Liver (tissue), 9 donors: ENCODE measurements around the gene MACROH2A1. TPM values are rescaled to one million over a fixed set of nuclear protein-coding genes. Genes with fewer than 3 reads are reported as not detected.

Experiments used
- DNase-seq: peaks from one replicate; pipeline ENCODE4 v3.0.0-alpha.2; 2017; ENCODE audit warnings: low spot score
- H3K27ac ChIP-seq, 2 donors: one replicate each; pipeline ENCODE4 v1.7.0; 2013; ENCODE audit warnings: inconsistent platforms in 2 of 2, low read length in 2 of 2, control low read depth in 1 of 2, low read depth in 1 of 2, mild to moderate bottlenecking in 1 of 2
- H3K27me3 ChIP-seq, 4 donors: one replicate each; pipeline versions ENCODE4 v1.6.1 to v1.7.0; 2013; ENCODE audit warnings: low read length in 3 of 4, inconsistent platforms in 1 of 4, mild to moderate bottlenecking in 1 of 4, moderate library complexity in 1 of 4; ENCODE audit not compliant: control insufficient read depth in 4 of 4, insufficient read depth in 4 of 4
- H3K36me3 ChIP-seq, 4 donors: one replicate each; pipeline versions ENCODE4 v1.6.1 to v1.7.0; 2013; ENCODE audit warnings: low read length in 3 of 4, mild to moderate bottlenecking in 3 of 4, low read depth in 1 of 4, moderate library complexity in 1 of 4; ENCODE audit not compliant: control insufficient read depth in 4 of 4, insufficient read depth in 3 of 4
- H3K4me1 ChIP-seq, 4 donors: one replicate each; pipeline versions ENCODE4 v1.6.1 to v1.7.0; 2013; ENCODE audit warnings: low read length in 3 of 4, mild to moderate bottlenecking in 3 of 4, moderate library complexity in 1 of 4; ENCODE audit not compliant: control insufficient read depth in 4 of 4, insufficient read depth in 4 of 4
- H3K4me3 ChIP-seq, 3 donors: one replicate each; pipeline versions ENCODE4 v1.6.1 to v1.7.0; 2013; ENCODE audit warnings: low read length in 3 of 3, control low read depth in 1 of 3, low read depth in 1 of 3, mild to moderate bottlenecking in 1 of 3
- H3K9ac ChIP-seq, 2 donors: one replicate each; pipeline ENCODE4 v1.7.0; 2013; ENCODE audit warnings: low read length in 2 of 2, mild to moderate bottlenecking in 2 of 2, moderate library complexity in 2 of 2, control low read depth in 1 of 2, low read depth in 1 of 2
- H3K9me3 ChIP-seq, 4 donors: one replicate each; pipeline versions ENCODE4 v1.6.1 to v1.7.0; 2013; ENCODE audit warnings: low read length in 3 of 4; ENCODE audit not compliant: control insufficient read depth in 4 of 4
- ATF3 ChIP-seq: IDR thresholded peaks from 2 replicates; pipeline ENCODE4 v1.6.1; 2016; ENCODE audit warnings: antibody characterized with exemption
- CTCF ChIP-seq: fragments of 150-350 bp; IDR thresholded peaks from 2 replicates; pipeline ENCODE4 v1.5.1; 2017; ENCODE audit warnings: improper control_type of control experiment, low read depth, low read length; ENCODE audit not compliant: missing input control
- EGR1 ChIP-seq, 2 donors: IDR thresholded peaks; 2 replicates each; pipeline ENCODE4 v1.6.1; 2016 to 2018; ENCODE audit warnings: antibody characterized with exemption in 2 of 2, low read depth in 2 of 2
- FOXA1 ChIP-seq: IDR thresholded peaks from 2 replicates; pipeline ENCODE4 v1.6.1; 2016; ENCODE audit warnings: antibody characterized with exemption
- FOXA2 ChIP-seq: IDR thresholded peaks from 2 replicates; pipeline ENCODE4 v1.6.1; 2016; ENCODE audit warnings: antibody characterized with exemption
- GABPA ChIP-seq, 2 donors: IDR thresholded peaks in 1 of 2; conservative IDR thresholded peaks in 1 of 2; 2 replicates each; pipeline ENCODE4 v1.6.1; 2016; ENCODE audit warnings: antibody characterized with exemption in 2 of 2, mild to moderate bottlenecking in 1 of 2, moderate library complexity in 1 of 2
- HNF4A ChIP-seq, 2 donors: conservative IDR thresholded peaks; 2 replicates each; pipeline ENCODE4 v1.6.1; 2016; ENCODE audit warnings: antibody characterized with exemption in 2 of 2, mild to moderate bottlenecking in 2 of 2
- HNF4G ChIP-seq: IDR thresholded peaks from 2 replicates; pipeline ENCODE4 v1.6.1; 2016; ENCODE audit warnings: antibody characterized with exemption
- JUND ChIP-seq, 2 donors: IDR thresholded peaks; 2 replicates each; pipeline ENCODE4 v1.6.1; 2016; ENCODE audit warnings: antibody characterized with exemption in 2 of 2
- MAX ChIP-seq: IDR thresholded peaks from 2 replicates; pipeline ENCODE4 v1.6.1; 2016; ENCODE audit warnings: antibody characterized with exemption
- NR2F2 ChIP-seq: IDR thresholded peaks from 2 replicates; pipeline ENCODE4 v1.6.1; 2016; ENCODE audit warnings: antibody characterized with exemption
- RAD21 ChIP-seq, 2 donors: IDR thresholded peaks; 2 replicates each; pipeline ENCODE4 v1.6.1; 2016; ENCODE audit warnings: antibody characterized with exemption in 2 of 2, mild to moderate bottlenecking in 2 of 2
- REST ChIP-seq: IDR thresholded peaks from 2 replicates; pipeline ENCODE4 v1.6.1; 2016; ENCODE audit warnings: antibody characterized with exemption, mild to moderate bottlenecking
- RXRA ChIP-seq, 2 donors: IDR thresholded peaks; 2 replicates each; pipeline ENCODE4 v1.6.1; 2017 to 2018; ENCODE audit warnings: antibody characterized with exemption in 2 of 2, mild to moderate bottlenecking in 1 of 2
- SP1 ChIP-seq: IDR thresholded peaks from 2 replicates; pipeline ENCODE4 v1.6.1; 2018; ENCODE audit warnings: antibody characterized with exemption, mild to moderate bottlenecking
- TAF1 ChIP-seq: conservative IDR thresholded peaks from 2 replicates; pipeline ENCODE4 v1.6.1; 2016; ENCODE audit warnings: antibody characterized with exemption, mild to moderate bottlenecking
- YY1 ChIP-seq: IDR thresholded peaks from 2 replicates; pipeline ENCODE4 v1.6.1; 2016; ENCODE audit warnings: antibody characterized with exemption, mild to moderate bottlenecking
- ZBTB33 ChIP-seq: IDR thresholded peaks from 2 replicates; pipeline ENCODE4 v1.6.1; 2016; ENCODE audit warnings: antibody characterized with exemption
- WGBS: extraction: QIAGEN DNeasy Blood & Tissue Kit; methylation state at CpG from one replicate; pipeline ENCODE4 v1.1.7; 2013; 5-methylcytosine and 5-hydroxymethylcytosine counted together
- polyA plus RNA-seq, 2 donors: library from polyadenylated mRNA; stranded (reverse) in 1 of 2; unstranded in 1 of 2; fragments of 200-250 nt in 1 of 2; fragments of >200 nt in 1 of 2; fragmentation: Nextera tagmentation in 1 of 2; extraction: Ambion mirVana in 1 of 2; gene quantifications; one replicate each; pipeline versions ENCODE4 v1.2.1 to v1.2.3, GENCODE V29; 2013 to 2015
- total RNA-seq, 2 donors: library from RNA; depleted of rRNA; stranded (reverse); fragments of >200 nt; gene quantifications; one replicate each; pipeline ENCODE4 v1.2.3, GENCODE V29; 2014
- donor health status: healthy.
- donor health status: healthy.
- donor health status: healthy.
- donor health status: healthy.
- donor health status: healthy.

Gene MACROH2A1
- total and polyA plus RNA-seq, 4 donors = 33.7 to 113 (median 62.7) TPM

- H3K4me3 ChIP-seq = no peak overlapping the region
- WGBS = 82% methylated on average over 1 of the region's 1 CpG
- no peaks in the 10 kb centered on the region for H3K27me3 ChIP-seq
- H3K27ac ChIP-seq = no peak overlapping the region
- no peak for DNase-seq
- H3K4me1 ChIP-seq = no peaks in the 10 kb centered on the region
- no peak for TF ChIP-seq SP1
- no peak for TF ChIP-seq RAD21 (IDR thresholded peaks at IDR 0.05)
- TF ChIP-seq TAF1 = no peak
- no peak for TF ChIP-seq CTCF
- TF ChIP-seq MAX = no peak
- no peak for TF ChIP-seq EGR1 (IDR thresholded peaks at IDR 0.05; ENCODE audit: low read depth in 2 of 2)
- TF ChIP-seq JUND (IDR thresholded peaks at IDR 0.05) = no peak
- no peak for TF ChIP-seq HNF4G
- no peak for TF ChIP-seq REST
- peaks cover 6 to 44% (median 18%) of the 10 kb centered on the region in 4 donors for H3K36me3 ChIP-seq
- H3K9me3 ChIP-seq = no peaks in the 10 kb centered on the region
- no peak overlapping the region for H3K9ac ChIP-seq
Measured at GRCh38 chr5:135348918-135349317, 50.1 kb downstream of the MACROH2A1 start.

- DNase-seq = no peak
- TF ChIP-seq SP1 (no peak), ZBTB33 (no peak), JUND (IDR thresholded peaks at IDR 0.05) (no peak), HNF4A (conservative IDR thresholded peaks at IDR 0.05) (no peak), GABPA (IDR thresholded peaks at IDR 0.05 in 1 of 2, conservative IDR thresholded peaks at IDR 0.05 in 1 of 2) (no peak), TAF1 (no peak), RAD21 (IDR thresholded peaks at IDR 0.05) (no peak), FOXA2 (no peak), REST (no peak), HNF4G (no peak), YY1 (no peak), FOXA1 (no peak), RXRA (IDR thresholded peaks at IDR 0.05) (no peak), CTCF (no peak), ATF3 (no peak), EGR1 (IDR thresholded peaks at IDR 0.05; ENCODE audit: low read depth in 2 of 2) (no peak), NR2F2 (no peak), MAX (no peak)
- Histone ChIP-seq H3K9ac (no peak overlapping the region), H3K36me3 (peaks cover 6 to 56% (median 32%) of the 10 kb centered on the region in 4 donors), H3K9me3 (no peaks in the 10 kb centered on the region), H3K4me3 (no peak overlapping the region), H3K27me3 (no peaks in the 10 kb centered on the region), H3K4me1 (no peaks in the 10 kb centered on the region), H3K27ac (no peak overlapping the region)
- 95% methylated on average over 4 of the region's 4 CpGs for WGBS
Measured at GRCh38 chr5:135347392-135347791, 51.6 kb downstream of the MACROH2A1 start.
